PC-9 (cell line): ENCODE results near the gene PRSS21.

Experiments used
- CTCF ChIP-seq: fragments of 200-600 bp; sonication (generic); conservative IDR thresholded peaks from 2 replicates; pipeline ENCODE4 v1.6.1; 2017; ENCODE audit warnings: mixed run types, antibody characterized with exemption, mild to moderate bottlenecking, moderate library complexity
- EZH2 ChIP-seq: fragments of 200-600 bp; sonication (generic); IDR thresholded peaks from 2 replicates; pipeline ENCODE4 v1.8.0; 2017; ENCODE audit warnings: antibody characterized with exemption, low read depth

GRCh38 chr16:2867661-2867986 lies 50.6 kb downstream of the PRSS21 start:
- TF ChIP-seq EZH2 (no peak), CTCF (no peak)
